Activated T-helper 2 cell treated with anti-CD3 and anti-CD28 coated beads, Interferon-gamma antibody, Interleukin-2, Interleukin-4, amounts not matched to agents 10 μg/mL and 5 μg/mL and 100 μg/mL, durations not matched to agents 14 hours and 24 hours and 36 hours (primary cell): ENCODE data around the gene ZNF335. TPM values are rescaled to one million over a fixed set of nuclear protein-coding genes. Genes with fewer than 3 reads are reported as not detected.

Experiments
- DNase-seq: peaks from one replicate; pipeline ENCODE4 v3.0.0; 2021; ENCODE audit warnings: low spot score
- H3K27ac Mint-ChIP-seq: one replicate; pipeline ENCODE4 v1.8.0; 2021; ENCODE audit warnings: mixed read lengths
- H3K27me3 Mint-ChIP-seq: one replicate; pipeline ENCODE4 v1.8.0; 2021; ENCODE audit warnings: low read depth, mixed read lengths
- H3K36me3 Mint-ChIP-seq: one replicate; pipeline ENCODE4 v1.8.0; 2021; ENCODE audit warnings: low read depth, mixed read lengths
- H3K4me1 Mint-ChIP-seq: one replicate; pipeline ENCODE4 v1.8.0; 2021; ENCODE audit warnings: low read depth, mixed read lengths
- H3K4me3 Mint-ChIP-seq: one replicate; pipeline ENCODE4 v1.8.0; 2021; ENCODE audit warnings: low read depth, mild to moderate bottlenecking, moderate library complexity, mixed read lengths
- H3K9me3 Mint-ChIP-seq: one replicate; pipeline ENCODE4 v1.8.0; 2021; ENCODE audit warnings: mixed read lengths
- intact Hi-C: fragments of 100-400 bp; cut with micrococcal nuclease; formaldehyde crosslinking; loops from one replicate; pipeline ENCODE4 v1.15.1; 2023
- total RNA-seq: library from RNA; stranded (reverse); gene quantifications from 2 replicates; pipeline ENCODE4 v1.2.3, GENCODE V29; 2022

Gene ZNF335
- total RNA-seq, 1 donor from 2014 or later, result 35.7 TPM

DNA sequence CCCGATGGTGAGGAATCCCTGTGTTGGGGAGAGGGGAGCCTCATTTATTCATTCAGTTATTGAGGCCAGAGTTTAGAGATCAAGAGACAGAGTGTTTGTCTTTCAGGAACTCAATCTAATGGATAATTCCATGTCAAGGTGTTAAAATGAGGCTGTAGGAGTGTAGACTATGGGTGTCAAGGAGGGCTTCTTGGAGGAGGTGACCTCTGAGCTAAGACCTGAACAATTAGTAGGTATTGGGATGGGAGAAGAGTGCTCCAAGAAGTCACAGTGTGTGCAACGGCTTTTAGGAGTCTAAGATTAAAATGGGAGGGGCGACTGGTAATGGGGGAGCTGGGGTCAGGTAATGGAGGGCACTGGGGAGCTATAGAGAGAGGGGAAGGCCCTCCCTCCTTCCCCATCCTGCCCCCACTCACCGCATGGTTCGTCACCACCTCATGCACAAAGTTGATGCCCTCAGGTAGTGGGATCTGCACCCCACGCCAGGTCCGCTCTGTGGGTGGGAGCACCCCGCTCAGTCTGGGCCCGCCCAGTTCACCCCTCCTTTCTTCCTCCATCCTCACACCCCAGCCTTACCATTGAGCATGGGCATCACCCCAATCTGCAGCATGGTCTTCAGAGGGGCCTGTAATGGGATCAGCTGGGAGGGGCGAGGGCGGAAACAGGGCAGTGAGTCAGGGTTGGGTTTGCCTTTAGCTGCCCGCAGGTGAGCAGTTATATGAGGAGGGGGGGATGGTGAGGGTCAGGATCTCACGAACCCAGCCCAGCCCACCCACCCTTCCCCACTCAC lies 72.8 kb downstream of the ZNF335 start:
- H3K36me3 Mint-ChIP-seq, result peaks cover 6% of the 10 kb centered on the region

More for the DNA sequence above, 72.8 kb downstream of the ZNF335 start:
- intact Hi-C loops, result loop anchor here (10.0 kb wide), 1 partner anchor 76 kb away; the partner anchor contains the start of gene ZNF335
- DNase-seq, result no peak
- Mint-ChIP-seq H3K27ac (no peak overlapping the region), H3K4me3 (no peak overlapping the region), H3K4me1 (no peaks in the 10 kb centered on the region), H3K9me3 (no peaks in the 10 kb centered on the region), H3K27me3 (no peaks in the 10 kb centered on the region)

Other genes starting within 250 kb of the ZNF335 start
- gene SPINT4, start 249.9 kb downstream of the ZNF335 start, total RNA-seq, result not detected in 2 replicates
- gene WFDC3, start 180.3 kb downstream of the ZNF335 start, total RNA-seq, result 0.39 TPM in 1 of 2 replicates, not detected in the other
- gene DNTTIP1, start 180.2 kb downstream of the ZNF335 start, total RNA-seq, result 30.7 and 35.2 TPM in 2 replicates
- 142 and 145 TPM in 2 replicates for gene UBE2C, start 159.6 kb downstream of the ZNF335 start, total RNA-seq
- 0.28 TPM in 1 of 2 replicates, not detected in the other for gene TNNC2, start 144.9 kb downstream of the ZNF335 start, total RNA-seq
- 1.5 and 2.0 TPM in 2 replicates for gene SNX21, start 138.4 kb downstream of the ZNF335 start, total RNA-seq
- gene ACOT8, start 114.8 kb downstream of the ZNF335 start, total RNA-seq, result 28.0 and 29.1 TPM in 2 replicates
- 6.2 and 6.3 TPM in 2 replicates for gene ZSWIM3, start 114.6 kb downstream of the ZNF335 start, total RNA-seq
- gene ZSWIM1, start 91.0 kb downstream of the ZNF335 start, total RNA-seq, result 9.3 and 10.3 TPM in 2 replicates
- 0.60 and 1.1 TPM in 2 replicates for gene SPATA25, start 84.6 kb downstream of the ZNF335 start, total RNA-seq
- 2.0 and 3.3 TPM in 2 replicates for gene NEURL2, start 81.0 kb downstream of the ZNF335 start, total RNA-seq
- gene CTSA, start 80.9 kb downstream of the ZNF335 start, total RNA-seq, result 49.0 and 51.9 TPM in 2 replicates
- 5.5 TPM in 2 replicates for gene PLTP, start 60.0 kb downstream of the ZNF335 start, total RNA-seq
- gene PCIF1, start 37.5 kb downstream of the ZNF335 start, total RNA-seq, result 27.5 and 28.6 TPM in 2 replicates
- 0.16 TPM in 1 of 2 replicates, not detected in the other for gene MMP9, start 36.7 kb upstream of the ZNF335 start, total RNA-seq
- 0.73 TPM in 1 of 2 replicates, not detected in the other for gene SLC12A5, start 57.0 kb upstream of the ZNF335 start, total RNA-seq
- gene NCOA5, start 117.8 kb upstream of the ZNF335 start, total RNA-seq, result 27.5 and 28.7 TPM in 2 replicates
- 0.25 and 0.91 TPM in 2 replicates for gene CD40, start 146.1 kb upstream of the ZNF335 start, total RNA-seq